ENCODE measurements around the gene CCNB2.

CCNB2 gene

DNA sequence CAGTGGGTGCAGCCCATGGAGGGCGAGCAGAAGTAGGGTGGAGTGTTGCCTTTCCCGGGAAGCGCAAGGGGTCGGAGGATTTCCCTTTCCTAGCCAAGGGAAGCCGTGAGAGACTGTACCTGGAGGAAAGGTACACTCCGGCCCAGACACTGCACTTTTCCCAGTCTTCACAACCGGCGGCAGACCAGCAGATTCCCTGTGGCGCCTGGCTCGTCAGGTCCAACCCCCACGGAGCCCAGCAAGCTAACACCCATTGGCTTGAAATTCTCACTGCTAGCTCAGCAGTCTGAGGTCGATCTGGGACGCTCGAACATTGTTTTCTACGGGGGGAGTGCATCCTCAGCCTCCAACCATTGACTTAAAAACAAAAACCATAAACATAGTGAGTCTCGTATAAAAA lies 26.5 kb downstream of the CCNB2 start:
- peaks cover 8% of the 10 kb centered on the region for H3K4me1 ChIP-seq (ENCODE audit: low read length)
- H3K36me3 ChIP-seq (replicated peaks; ENCODE audit: low read depth, low read length): peaks cover 44% of the 10 kb centered on the region
- no peaks in the 10 kb centered on the region for H3K9me3 ChIP-seq (ENCODE audit: insufficient read depth, low read length)
- no peaks in the 10 kb centered on the region for H3K27me3 ChIP-seq (ENCODE audit: low read depth, low read length)
- H3K4me2 ChIP-seq (ENCODE audit: low read length): no peak overlapping the region
- no peak overlapping the region for H3K4me3 ChIP-seq (ENCODE audit: low read length)
- no peak overlapping the region for H3K27ac ChIP-seq (ENCODE audit: low read length)
- no peak overlapping the region for H2AFZ ChIP-seq (ENCODE audit: low read depth, low read length)
- H3K9ac ChIP-seq (ENCODE audit: low read length): no peak overlapping the region
- no peaks in the 10 kb centered on the region for H4K20me1 ChIP-seq (ENCODE audit: insufficient read depth, low read length)
- peaks cover 30% of the 10 kb centered on the region for H3K79me2 ChIP-seq (ENCODE audit: low read length)
- TF ChIP-seq EZH2phosphoT487 (IDR thresholded peaks at IDR 0.05; ENCODE audit: low read depth): no peak
- TF ChIP-seq, protein P1, sequence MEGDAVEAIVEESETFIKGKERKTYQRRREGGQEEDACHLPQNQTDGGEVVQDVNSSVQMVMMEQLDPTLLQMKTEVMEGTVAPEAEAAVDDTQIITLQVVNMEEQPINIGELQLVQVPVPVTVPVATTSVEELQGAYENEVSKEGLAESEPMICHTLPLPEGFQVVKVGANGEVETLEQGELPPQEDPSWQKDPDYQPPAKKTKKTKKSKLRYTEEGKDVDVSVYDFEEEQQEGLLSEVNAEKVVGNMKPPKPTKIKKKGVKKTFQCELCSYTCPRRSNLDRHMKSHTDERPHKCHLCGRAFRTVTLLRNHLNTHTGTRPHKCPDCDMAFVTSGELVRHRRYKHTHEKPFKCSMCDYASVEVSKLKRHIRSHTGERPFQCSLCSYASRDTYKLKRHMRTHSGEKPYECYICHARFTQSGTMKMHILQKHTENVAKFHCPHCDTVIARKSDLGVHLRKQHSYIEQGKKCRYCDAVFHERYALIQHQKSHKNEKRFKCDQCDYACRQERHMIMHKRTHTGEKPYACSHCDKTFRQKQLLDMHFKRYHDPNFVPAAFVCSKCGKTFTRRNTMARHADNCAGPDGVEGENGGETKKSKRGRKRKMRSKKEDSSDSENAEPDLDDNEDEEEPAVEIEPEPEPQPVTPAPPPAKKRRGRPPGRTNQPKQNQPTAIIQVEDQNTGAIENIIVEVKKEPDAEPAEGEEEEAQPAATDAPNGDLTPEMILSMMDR (IDR thresholded peaks at IDR 0.05; ENCODE audit: low read depth, low read length): no peak

DNA sequence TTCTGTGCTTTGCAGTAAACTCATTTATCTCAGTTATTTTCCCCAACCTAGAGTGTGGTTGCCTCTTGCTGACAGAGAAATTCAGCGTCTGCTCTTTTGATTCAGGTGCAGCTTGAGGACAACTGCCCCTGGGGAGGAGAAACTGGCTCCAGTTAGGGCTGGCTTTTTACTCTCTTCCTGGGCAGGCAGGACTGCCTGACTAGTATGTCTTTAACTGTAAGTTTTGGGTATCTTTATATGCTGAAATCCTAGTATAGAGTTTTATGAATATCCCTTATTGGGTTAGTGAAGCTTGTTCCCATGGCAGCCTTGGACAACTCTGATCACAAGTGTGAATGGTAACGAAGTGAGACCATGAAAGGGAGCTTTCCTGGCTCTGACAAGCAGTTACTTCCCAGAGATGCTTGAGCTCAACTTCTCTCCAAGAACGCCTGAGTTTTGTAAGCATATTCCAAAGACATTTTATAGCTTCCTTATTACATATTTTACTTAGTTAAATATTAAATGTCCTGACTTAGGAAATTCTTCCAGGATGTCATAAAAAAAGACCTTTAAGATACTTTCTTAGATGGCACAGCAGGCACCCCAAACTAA lies 27.1 kb downstream of the CCNB2 start:
- Histone ChIP-seq H4K20me1 (ENCODE audit: insufficient read depth, low read length) (no peaks in the 10 kb centered on the region), H3K9me3 (ENCODE audit: insufficient read depth, low read length) (no peaks in the 10 kb centered on the region), H3K27me3 (ENCODE audit: low read depth, low read length) (no peaks in the 10 kb centered on the region), H3K36me3 (replicated peaks; ENCODE audit: low read depth, low read length) (peaks cover 49% of the 10 kb centered on the region), H3K4me2 (ENCODE audit: low read length) (no peak overlapping the region), H3K9ac (ENCODE audit: low read length) (no peak overlapping the region), H3K27ac (ENCODE audit: low read length) (no peak overlapping the region), H2AFZ (ENCODE audit: low read depth, low read length) (no peak overlapping the region), H3K4me3 (ENCODE audit: low read length) (no peak overlapping the region), H3K79me2 (ENCODE audit: low read length) (peaks cover 28% of the 10 kb centered on the region), H3K4me1 (ENCODE audit: low read length) (peaks cover 5% of the 10 kb centered on the region)
- TF ChIP-seq EZH2phosphoT487 (IDR thresholded peaks at IDR 0.05; ENCODE audit: low read depth): no peak
- TF ChIP-seq, protein P1 (IDR thresholded peaks at IDR 0.05; ENCODE audit: low read depth, low read length): no peak

DNA sequence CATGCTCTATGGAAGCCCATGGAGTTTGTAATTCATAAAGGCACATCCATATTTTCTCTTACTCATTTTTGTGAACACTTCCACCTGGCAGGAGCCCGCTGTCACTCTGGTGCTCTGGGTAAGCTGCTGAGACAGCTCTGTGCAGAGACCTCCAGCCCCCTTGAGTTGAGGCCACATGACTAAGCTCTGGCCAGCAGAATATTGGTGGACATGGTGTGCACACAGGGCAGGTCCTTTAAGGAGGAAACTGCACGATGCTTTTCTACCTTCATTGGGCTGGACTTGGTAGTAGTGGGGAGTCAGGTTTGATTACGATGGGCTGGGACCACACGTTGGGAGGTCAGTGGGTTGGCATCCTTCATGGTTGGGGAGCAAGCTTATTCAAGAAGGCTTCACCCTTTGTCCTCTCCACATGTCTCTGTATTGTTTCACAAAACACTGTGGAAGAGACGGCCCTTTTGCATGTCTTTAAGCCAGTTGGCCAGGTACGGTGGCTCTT lies 29.0 kb downstream of the CCNB2 start:
- Histone ChIP-seq H3K27ac (ENCODE audit: low read length) (no peak overlapping the region), H3K36me3 (replicated peaks; ENCODE audit: low read depth, low read length) (peaks cover 52% of the 10 kb centered on the region), H3K4me1 (ENCODE audit: low read length) (peaks cover 13% of the 10 kb centered on the region), H3K9me3 (ENCODE audit: insufficient read depth, low read length) (no peaks in the 10 kb centered on the region), H3K4me2 (ENCODE audit: low read length) (no peak overlapping the region), H2AFZ (ENCODE audit: low read depth, low read length) (no peak overlapping the region), H3K4me3 (ENCODE audit: low read length) (no peak overlapping the region), H3K9ac (ENCODE audit: low read length) (no peak overlapping the region), H3K79me2 (ENCODE audit: low read length) (peaks cover 9% of the 10 kb centered on the region), H4K20me1 (ENCODE audit: insufficient read depth, low read length) (no peaks in the 10 kb centered on the region), H3K27me3 (ENCODE audit: low read depth, low read length) (no peaks in the 10 kb centered on the region)
- TF ChIP-seq, protein P1 (IDR thresholded peaks at IDR 0.05; ENCODE audit: low read depth, low read length): no peak
- no peak for TF ChIP-seq EZH2phosphoT487 (IDR thresholded peaks at IDR 0.05; ENCODE audit: low read depth)

GRCh38 chr15:59137566-59137965 lies 32.6 kb downstream of the CCNB2 start:
- peaks cover 37% of the 10 kb centered on the region for H3K36me3 ChIP-seq (replicated peaks; ENCODE audit: low read depth, low read length)
- TF ChIP-seq EZH2phosphoT487 (IDR thresholded peaks at IDR 0.05; ENCODE audit: low read depth): no peak
- TF ChIP-seq, protein P1 (IDR thresholded peaks at IDR 0.05; ENCODE audit: low read depth, low read length): no peak
- no peaks in the 10 kb centered on the region for H3K27me3 ChIP-seq (ENCODE audit: low read depth, low read length)

More at GRCh38 chr15:59137566-59137965, 32.6 kb downstream of the CCNB2 start:
- Histone ChIP-seq H3K79me2 (ENCODE audit: low read length) (no peaks in the 10 kb centered on the region), H3K27ac (ENCODE audit: low read length) (no peak overlapping the region), H3K4me3 (ENCODE audit: low read length) (no peak overlapping the region), H3K4me2 (ENCODE audit: low read length) (peak overlapping the region; percentile 11; the same call in 1 of the 2 replicates), H3K9me3 (ENCODE audit: insufficient read depth, low read length) (no peaks in the 10 kb centered on the region), H4K20me1 (ENCODE audit: insufficient read depth, low read length) (no peaks in the 10 kb centered on the region), H2AFZ (ENCODE audit: low read depth, low read length) (no peak overlapping the region), H3K9ac (ENCODE audit: low read length) (no peak overlapping the region), H3K4me1 (ENCODE audit: low read length) (peaks cover 24% of the 10 kb centered on the region)
